SHP77 (cell line): ENCODE measurements around the gene SLC16A10.
A peak's percentile ranks its signal among the peaks of the same experiment; 100 is the strongest.
"Not testable (repeated sequence)": the region's sequence is repeated elsewhere in the genome, so short reads cannot be mapped to it uniquely, and the experiment has no call there.

ENCODE experiments used
- DNase-seq, 2 experiments: peaks; one replicate each; lab custom pipeline; 2025; lab: John Stamatoyannopoulos, UW

Gene SLC16A10

GRCh38 chr6:111220383-111221031 is 133.2 kb downstream of the SLC16A10 start:
- no peak for DNase-seq

GRCh38 chr6:111221804-111222203 is 134.5 kb downstream of the SLC16A10 start:
- DNase-seq = no peak

GRCh38 chr6:111222341-111222740 is 135.0 kb downstream of the SLC16A10 start:
- DNase-seq = no peak

GRCh38 chr6:111228094-111228493 is 140.8 kb downstream of the SLC16A10 start:
- DNase-seq = no peak

GRCh38 chr6:111230351-111231089 is 143.2 kb downstream of the SLC16A10 start:
- DNase-seq = no peak

- no peak for DNase-seq
Measured at GRCh38 chr6:111231090-111231459, 143.8 kb downstream of the SLC16A10 start.

GRCh38 chr6:111237852-111238251 is 150.5 kb downstream of the SLC16A10 start:
- no peak for DNase-seq

GRCh38 chr6:111238464-111239119 is 151.3 kb downstream of the SLC16A10 start:
- no peak for DNase-seq

- no peak for DNase-seq
Measured at GRCh38 chr6:111239461-111239860, 152.2 kb downstream of the SLC16A10 start.

- no peak for DNase-seq
Measured at GRCh38 chr6:111242452-111242851, 155.1 kb downstream of the SLC16A10 start.

- DNase-seq = no peak
Measured at GRCh38 chr6:111243095-111243494, 155.8 kb downstream of the SLC16A10 start.

GRCh38 chr6:111248789-111249188 is 161.5 kb downstream of the SLC16A10 start:
- no peak for DNase-seq

- no peak for DNase-seq
Measured at GRCh38 chr6:111250791-111251354, 163.6 kb downstream of the SLC16A10 start.

- DNase-seq = no peak
Measured at GRCh38 chr6:111252726-111253125, 165.4 kb downstream of the SLC16A10 start.

- DNase-seq = no peak
Measured at GRCh38 chr6:111254004-111254778, 166.9 kb downstream of the SLC16A10 start.

- DNase-seq = no peak
Measured at GRCh38 chr6:111254779-111255166, 167.5 kb downstream of the SLC16A10 start.

- DNase-seq = not testable (repeated sequence)
Measured at GRCh38 chr6:111255838-111256237, 168.5 kb downstream of the SLC16A10 start.

GRCh38 chr6:111256646-111257045 is 169.3 kb downstream of the SLC16A10 start:
- no peak for DNase-seq

GRCh38 chr6:111258010-111258409 is 170.7 kb downstream of the SLC16A10 start:
- DNase-seq = no peak

- no peak for DNase-seq
Measured at GRCh38 chr6:111258615-111259088, 171.3 kb downstream of the SLC16A10 start.

- peak; percentile 96 to 99 for DNase-seq
Measured at GRCh38 chr6:111259089-111259831, 172.0 kb downstream of the SLC16A10 start.
